HPDE6-E6E7 (cell line): ENCODE results near the gene TPR.

Experiments
- DNase-seq: peaks from one replicate; pipeline ENCODE4 v3.0.0; 2011; ENCODE audit warnings: missing footprints; ENCODE audit errors: extremely low spot score

TPR gene

GRCh38 chr1:186327331-186327730 is 47.7 kb downstream of the TPR start:
- DNase-seq: no peak

DNA sequence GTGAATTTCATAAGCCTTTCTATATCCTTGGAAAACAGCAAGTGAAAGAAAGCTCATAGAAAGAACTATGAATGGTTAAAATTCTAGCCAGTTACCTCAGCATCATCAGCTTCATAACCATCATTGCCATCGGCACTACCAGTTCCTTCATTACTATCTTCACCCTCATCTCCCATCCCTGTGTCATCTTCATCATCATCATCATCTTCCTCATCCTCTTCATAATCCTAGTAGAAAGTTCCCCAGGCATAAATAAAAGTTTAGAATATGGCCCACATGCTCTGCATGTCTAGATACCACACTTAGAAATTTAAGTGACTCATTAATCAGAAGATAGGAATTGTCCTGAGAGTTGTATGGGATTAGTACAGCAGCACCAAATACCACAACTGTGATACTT is 49.0 kb downstream of the TPR start:
- DNase-seq: no peak

GRCh38 chr1:186325239-186325638 is 49.8 kb downstream of the TPR start:
- DNase-seq: no peak

- DNase-seq: no peak
Observed at GRCh38 chr1:186323865-186324264, 51.2 kb downstream of the TPR start.

DNA sequence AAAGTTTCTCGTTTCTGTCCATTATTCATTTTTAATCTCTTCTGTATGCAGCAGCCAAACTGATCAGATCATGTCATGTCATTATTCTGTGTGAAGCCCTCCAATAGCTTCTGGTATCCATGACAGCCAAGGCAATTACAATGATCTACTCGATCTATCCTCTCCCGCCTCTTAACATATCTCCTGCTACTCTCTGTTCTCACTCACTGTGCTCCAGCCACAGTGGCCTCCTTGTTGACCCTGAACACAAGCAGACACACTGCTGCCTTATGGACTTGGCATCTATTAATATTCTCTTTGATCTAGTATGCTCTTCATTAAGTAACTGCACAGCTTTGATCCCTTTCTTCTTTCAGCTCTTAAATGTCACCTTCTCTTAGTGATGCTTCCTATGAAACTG is 59.5 kb downstream of the TPR start:
- DNase-seq: no peak

GRCh38 chr1:186311375-186312051 is 63.5 kb downstream of the TPR start:
- DNase-seq: no peak

DNA sequence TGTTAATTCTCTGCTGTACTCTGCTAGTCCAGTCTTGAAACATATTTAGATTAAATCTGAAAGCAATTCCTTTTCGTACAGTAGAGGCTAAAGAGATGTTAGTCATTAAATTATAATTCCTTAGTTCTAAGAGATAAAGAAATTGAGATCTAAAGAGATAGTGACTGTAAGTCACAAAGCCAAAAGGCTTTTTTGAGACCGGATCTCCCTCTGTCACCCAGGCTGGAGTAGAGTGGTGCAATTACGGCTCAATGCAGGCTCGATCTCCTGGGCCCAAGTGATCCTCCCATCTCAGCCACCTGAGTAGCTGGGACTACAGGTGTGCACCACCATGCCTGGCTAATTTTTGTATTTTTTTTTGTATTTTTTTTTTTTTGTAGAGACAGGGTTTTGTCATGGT is 64.7 kb downstream of the TPR start:
- no peak for DNase-seq

GRCh38 chr1:186308264-186309060 is 66.6 kb downstream of the TPR start:
- no peak for DNase-seq

DNA sequence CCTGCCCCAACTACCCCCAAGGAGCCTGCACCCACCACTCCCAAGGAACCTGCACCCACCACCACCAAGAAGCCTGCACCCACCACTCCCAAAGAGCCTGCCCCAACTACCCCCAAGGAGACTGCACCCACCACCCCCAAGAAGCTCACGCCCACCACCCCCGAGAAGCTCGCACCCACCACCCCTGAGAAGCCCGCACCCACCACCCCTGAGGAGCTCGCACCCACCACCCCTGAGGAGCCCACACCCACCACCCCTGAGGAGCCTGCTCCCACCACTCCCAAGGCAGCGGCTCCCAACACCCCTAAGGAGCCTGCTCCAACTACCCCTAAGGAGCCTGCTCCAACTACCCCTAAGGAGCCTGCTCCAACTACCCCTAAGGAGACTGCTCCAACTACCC is 67.6 kb downstream of the TPR start:
- no peak for DNase-seq

DNA sequence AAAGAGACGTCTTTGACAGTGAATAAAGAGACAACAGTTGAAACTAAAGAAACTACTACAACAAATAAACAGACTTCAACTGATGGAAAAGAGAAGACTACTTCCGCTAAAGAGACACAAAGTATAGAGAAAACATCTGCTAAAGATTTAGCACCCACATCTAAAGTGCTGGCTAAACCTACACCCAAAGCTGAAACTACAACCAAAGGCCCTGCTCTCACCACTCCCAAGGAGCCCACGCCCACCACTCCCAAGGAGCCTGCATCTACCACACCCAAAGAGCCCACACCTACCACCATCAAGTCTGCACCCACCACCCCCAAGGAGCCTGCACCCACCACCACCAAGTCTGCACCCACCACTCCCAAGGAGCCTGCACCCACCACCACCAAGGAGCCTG is 68.5 kb downstream of the TPR start:
- no peak for DNase-seq

DNA sequence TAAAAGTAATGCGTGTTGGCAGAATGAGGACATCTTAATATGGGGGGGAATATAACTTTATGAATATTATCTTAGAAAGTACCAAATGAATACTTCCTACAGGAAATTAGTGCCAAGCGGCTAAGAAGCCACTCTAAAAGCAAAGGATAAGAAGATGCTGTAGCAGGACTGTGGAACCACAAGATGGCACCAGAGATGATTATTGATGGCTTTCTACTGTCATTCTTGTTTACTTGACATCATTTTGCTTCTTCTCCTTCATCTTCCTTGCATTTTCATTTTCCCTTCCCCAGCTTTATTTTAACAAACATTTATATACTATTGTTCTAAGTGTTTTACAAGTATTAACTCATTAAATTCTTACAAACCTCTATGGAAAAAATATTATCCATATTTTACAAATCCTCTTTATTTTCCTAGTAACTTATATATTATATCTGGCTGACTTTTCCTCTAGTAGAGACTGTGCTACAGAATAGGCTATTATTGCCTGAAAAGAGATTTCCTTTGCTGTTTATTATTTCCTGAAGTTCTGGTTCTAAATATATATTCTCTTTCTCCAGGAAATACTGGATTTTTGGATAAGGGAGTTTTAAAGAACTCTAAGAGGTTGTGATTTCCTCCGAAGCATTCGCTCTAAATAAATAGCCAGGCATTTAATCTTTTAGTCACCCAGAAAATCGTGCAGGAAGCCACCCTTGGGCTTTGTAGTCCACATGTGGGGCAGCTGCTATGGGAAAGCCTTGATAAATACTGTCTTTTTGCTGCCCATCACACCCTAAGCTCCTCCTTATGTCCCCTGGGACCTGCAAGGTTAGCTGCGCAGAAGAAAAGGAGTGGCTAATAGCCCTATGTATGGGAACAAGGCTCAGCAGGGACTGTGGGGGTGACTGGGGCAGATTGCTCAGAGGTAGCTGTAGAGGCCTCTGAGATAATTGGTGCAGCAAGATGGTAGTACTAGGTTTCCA is 69.8 kb downstream of the TPR start:
- DNase-seq: peak; percentile 33

DNA sequence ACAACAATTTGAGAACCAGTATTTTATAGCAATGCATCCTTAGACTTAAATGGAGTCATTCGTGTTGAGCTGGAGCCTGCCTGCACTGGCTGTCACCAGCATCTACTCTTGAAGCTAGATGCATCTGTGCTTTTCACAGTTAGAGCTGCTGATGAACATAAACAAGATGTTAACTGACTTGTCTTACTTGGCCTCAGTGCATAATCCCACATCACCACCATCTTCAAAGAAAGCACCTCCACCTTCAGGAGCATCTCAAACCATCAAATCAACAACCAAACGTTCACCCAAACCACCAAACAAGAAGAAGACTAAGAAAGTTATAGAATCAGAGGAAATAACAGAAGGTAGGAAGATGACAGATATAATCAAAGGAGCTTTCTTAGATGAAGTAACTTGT is 71.1 kb downstream of the TPR start:
- no peak for DNase-seq

DNA sequence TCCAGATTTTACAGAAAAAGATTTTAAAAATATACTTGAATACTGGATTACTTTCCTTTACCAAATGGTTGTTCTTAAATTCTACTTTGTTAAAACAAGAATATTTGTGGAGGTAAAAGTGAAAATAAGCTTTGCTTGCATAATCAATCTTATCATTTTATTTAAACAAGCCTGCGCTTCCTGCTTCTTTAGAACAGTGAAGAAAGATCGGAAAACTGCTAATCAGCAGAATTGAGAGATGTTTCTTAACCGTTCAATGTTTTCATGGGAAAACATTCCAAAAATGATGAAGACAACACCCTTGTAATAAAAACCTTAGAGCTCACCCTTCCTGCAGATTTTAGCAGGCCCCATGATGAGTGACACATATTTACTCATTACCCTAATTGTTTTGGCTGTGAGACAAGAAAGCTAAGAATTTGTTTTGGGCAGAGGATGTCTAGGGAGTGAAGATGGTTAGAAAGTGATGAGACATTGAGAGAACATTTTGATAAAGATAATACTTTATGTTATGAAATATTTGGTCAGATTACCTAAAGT is 72.6 kb downstream of the TPR start:
- DNase-seq: no peak

DNA sequence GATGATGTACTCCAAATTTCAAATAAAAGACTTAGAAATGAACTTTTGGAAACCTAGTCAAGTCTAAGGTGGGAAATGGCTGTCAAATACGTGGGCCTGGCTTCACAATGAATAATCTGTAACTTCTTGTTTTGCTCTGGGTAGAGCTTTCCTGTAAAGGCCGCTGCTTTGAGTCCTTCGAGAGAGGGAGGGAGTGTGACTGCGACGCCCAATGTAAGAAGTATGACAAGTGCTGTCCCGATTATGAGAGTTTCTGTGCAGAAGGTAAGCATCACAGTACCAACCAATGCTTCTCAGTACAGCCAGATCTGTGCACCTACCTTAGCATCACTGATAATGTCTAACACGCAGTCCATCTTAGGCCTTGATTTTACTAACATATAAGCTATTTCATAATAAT is 73.6 kb downstream of the TPR start:
- no peak for DNase-seq

DNA sequence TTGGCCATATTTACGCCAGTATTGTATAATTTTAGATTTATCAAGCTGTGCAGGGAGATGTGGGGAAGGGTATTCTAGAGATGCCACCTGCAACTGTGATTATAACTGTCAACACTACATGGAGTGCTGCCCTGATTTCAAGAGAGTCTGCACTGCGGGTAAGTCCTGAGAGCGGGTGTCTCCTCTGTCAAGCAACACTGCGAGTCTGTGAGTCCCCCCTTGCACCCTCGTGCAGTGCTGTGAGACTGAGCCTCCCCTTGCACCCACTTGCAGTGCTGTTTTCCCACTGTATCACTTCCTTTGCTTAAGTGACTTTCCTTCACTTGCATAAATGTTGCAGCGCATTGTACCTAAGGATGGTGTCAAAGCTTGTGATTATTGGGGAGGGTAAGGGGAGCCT is 75.0 kb downstream of the TPR start:
- DNase-seq: no peak

DNA sequence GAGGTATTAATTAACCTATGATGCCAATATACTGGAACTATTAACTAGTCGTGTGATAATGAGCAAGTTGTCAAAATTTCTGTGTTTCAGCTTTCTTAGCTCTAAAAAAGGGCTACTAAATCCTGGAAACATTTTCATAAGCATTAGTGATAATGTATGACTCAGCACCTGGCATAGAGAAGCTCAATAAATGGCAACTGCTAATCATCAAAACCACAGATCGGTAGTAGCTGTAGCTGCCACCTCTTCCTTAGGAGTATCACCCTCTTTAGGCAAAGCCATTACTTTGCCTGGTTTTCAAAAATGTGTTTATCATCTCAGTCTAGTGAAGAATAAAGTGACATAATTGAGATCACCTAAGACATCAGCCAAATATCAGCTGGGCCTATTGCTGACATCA is 75.5 kb downstream of the TPR start:
- DNase-seq: no peak

- DNase-seq: no peak
Observed at GRCh38 chr1:186298851-186299250, 76.2 kb downstream of the TPR start.

GRCh38 chr1:186297439-186298045 is 77.5 kb downstream of the TPR start:
- no peak for DNase-seq

DNA sequence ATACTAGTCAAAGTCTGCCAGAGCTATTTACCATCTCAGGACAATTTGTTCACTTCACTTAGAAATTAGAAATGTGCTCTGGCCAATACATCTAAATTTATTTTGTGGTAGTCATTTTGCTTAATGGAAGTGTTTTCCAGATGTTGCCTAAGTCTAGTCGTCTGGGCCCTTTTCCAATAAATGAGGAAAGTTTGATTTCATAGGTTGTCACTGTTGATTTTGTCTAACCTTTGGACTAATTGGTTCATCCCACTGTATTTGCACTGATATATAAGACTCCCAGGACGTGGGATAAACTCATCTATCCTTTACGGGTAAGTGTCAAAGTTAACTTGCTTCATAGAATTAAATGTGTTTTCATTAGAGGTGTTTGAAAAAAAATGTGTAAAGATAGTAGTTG is 79.1 kb downstream of the TPR start, which contains the start of gene PRG4:
Gene PRG4 (plus strand): TSS at position 300 of the 400 bp plus-strand sequence.
- no peak for DNase-seq

- DNase-seq: no peak
Observed at GRCh38 chr1:186292875-186293274, 82.2 kb downstream of the TPR start.

DNA sequence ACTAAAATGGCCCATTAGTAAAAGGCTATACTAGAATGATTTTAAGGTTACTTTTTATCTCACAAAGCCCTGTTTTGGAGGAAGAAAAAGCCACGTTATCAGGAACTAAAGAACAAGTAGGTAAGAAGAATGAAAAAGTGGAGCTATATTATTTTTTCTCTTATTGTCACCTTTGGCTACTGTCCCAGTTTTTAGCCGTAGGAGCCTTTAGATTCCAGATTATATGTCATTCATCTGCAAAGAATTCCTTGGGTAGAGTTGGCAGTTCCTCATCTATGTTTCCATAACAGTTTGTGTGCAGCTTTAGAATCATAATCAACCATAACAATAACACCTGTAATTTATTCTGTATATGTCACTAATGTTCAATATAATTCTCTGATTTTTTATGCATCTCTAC is 83.8 kb downstream of the TPR start:
- DNase-seq: no peak
